H9 (cell line): ENCODE data around the gene TMEM239. TPM values are rescaled to one million over a fixed set of nuclear protein-coding genes. Genes with fewer than 3 reads are reported as not detected.

Experiments used
- DNase-seq: peaks from one replicate; pipeline ENCODE4 v3.0.0-alpha.2; 2017
- H2AFZ ChIP-seq: one replicate; pipeline ENCODE4 v1.6.1; 2013; ENCODE audit warnings: mild to moderate bottlenecking, low read length, control low read depth, moderate library complexity
- H2AK5ac ChIP-seq: 2 replicates; pipeline ENCODE4 v1.6.1; 2013; ENCODE audit warnings: low read length, control low read depth, mixed read lengths; ENCODE audit not compliant: insufficient read length
- H2BK120ac ChIP-seq: one replicate; pipeline ENCODE4 v1.6.1; 2013; ENCODE audit warnings: low read depth, mild to moderate bottlenecking, low read length, control low read depth, inconsistent platforms; ENCODE audit not compliant: poor library complexity, severe bottlenecking
- H2BK12ac ChIP-seq: 2 replicates; pipeline ENCODE4 v1.6.1; 2013; ENCODE audit warnings: low read length, control low read depth, mixed read lengths, low read depth; ENCODE audit not compliant: insufficient read length
- H2BK15ac ChIP-seq: 2 replicates; pipeline ENCODE4 v1.6.1; 2013; ENCODE audit warnings: low read depth, low read length, control low read depth
- H2BK20ac ChIP-seq: one replicate; pipeline ENCODE4 v1.6.1; 2013; ENCODE audit warnings: low read depth, mild to moderate bottlenecking, low read length, control low read depth, inconsistent platforms; ENCODE audit not compliant: poor library complexity, severe bottlenecking
- H2BK5ac ChIP-seq: 2 replicates; pipeline ENCODE4 v1.6.1; 2013; ENCODE audit warnings: low read length, control low read depth, mixed read lengths; ENCODE audit not compliant: insufficient read length
- H3K14ac ChIP-seq: 2 replicates; pipeline ENCODE4 v1.6.1; 2013; ENCODE audit warnings: low read length, control low read depth; ENCODE audit not compliant: insufficient read depth
- H3K18ac ChIP-seq: 2 replicates; pipeline ENCODE4 v1.6.1; 2013; ENCODE audit warnings: low read depth, mild to moderate bottlenecking, mixed read lengths, low read length, control low read depth; ENCODE audit not compliant: insufficient read length
- H3K23ac ChIP-seq: 2 replicates; pipeline ENCODE4 v1.6.1; 2013; ENCODE audit warnings: low read length, control low read depth, mixed read lengths, low read depth; ENCODE audit not compliant: insufficient read length
- H3K23me2 ChIP-seq: 2 replicates; pipeline ENCODE4 v1.6.1; 2013; ENCODE audit warnings: low read depth, mild to moderate bottlenecking, mixed read lengths, low read length, control low read depth; ENCODE audit not compliant: insufficient read length, poor library complexity, severe bottlenecking
- H3K27ac ChIP-seq: 2 replicates; pipeline ENCODE4 v1.5.1; 2013; ENCODE audit warnings: low read length, control low read depth, mixed read lengths, low read depth; ENCODE audit not compliant: insufficient read length
- H3K27me3 ChIP-seq: 2 replicates; pipeline ENCODE4 v1.6.1; 2013; ENCODE audit warnings: low read length, control low read depth, inconsistent platforms; ENCODE audit not compliant: insufficient read depth
- H3K4ac ChIP-seq: 2 replicates; pipeline ENCODE4 v1.6.1; 2013; ENCODE audit warnings: low read depth, mild to moderate bottlenecking, control low read depth, inconsistent platforms, low read length, moderate library complexity
- H3K4me1 ChIP-seq: 2 replicates; pipeline ENCODE4 v1.6.1; 2013; ENCODE audit warnings: low read length, control low read depth, inconsistent platforms; ENCODE audit not compliant: insufficient read depth
- H3K4me2 ChIP-seq: 2 replicates; pipeline ENCODE4 v1.6.1; 2013; ENCODE audit warnings: low read length, control low read depth, mixed read lengths; ENCODE audit not compliant: insufficient read length, insufficient read depth
- H3K56ac ChIP-seq: 2 replicates; pipeline ENCODE4 v1.6.1; 2013; ENCODE audit warnings: low read depth, mild to moderate bottlenecking, mixed read lengths, low read length, control low read depth; ENCODE audit not compliant: insufficient read length
- H3K79me1 ChIP-seq: 2 replicates; pipeline ENCODE4 v1.6.1; 2013; ENCODE audit warnings: low read depth, mild to moderate bottlenecking, moderate library complexity, low read length, control low read depth, inconsistent platforms; ENCODE audit not compliant: insufficient read depth, poor library complexity, severe bottlenecking
- H3K79me2 ChIP-seq: 2 replicates; pipeline ENCODE4 v1.6.1; 2013; ENCODE audit warnings: low read length, control low read depth, inconsistent platforms; ENCODE audit not compliant: insufficient read depth
- H3K9ac ChIP-seq: 2 replicates; pipeline ENCODE4 v1.6.1; 2013; ENCODE audit warnings: low read length, control low read depth, mixed read lengths; ENCODE audit not compliant: insufficient read length; ENCODE audit errors: extremely low read depth
- H3K9me3 ChIP-seq: one replicate; pipeline ENCODE4 v1.6.1; 2013; ENCODE audit warnings: low read depth, low read length, inconsistent platforms; ENCODE audit not compliant: control insufficient read depth
- H3T11ph ChIP-seq: one replicate; pipeline ENCODE4 v1.6.1; 2013; ENCODE audit warnings: mild to moderate bottlenecking, low read length, control low read depth, inconsistent platforms
- H4K20me1 ChIP-seq: one replicate; pipeline ENCODE4 v1.6.1; 2013; ENCODE audit not compliant: control insufficient read depth, insufficient read length, insufficient read depth
- H4K5ac ChIP-seq: 2 replicates; pipeline ENCODE4 v1.6.1; 2013; ENCODE audit warnings: low read depth, mild to moderate bottlenecking, mixed read lengths, low read length, control low read depth; ENCODE audit not compliant: insufficient read length
- H4K8ac ChIP-seq: replicated peaks from 2 replicates; pipeline ENCODE4 v1.6.1; 2013; ENCODE audit warnings: low read length, control low read depth, mixed read lengths, low read depth; ENCODE audit not compliant: insufficient read length
- H4K91ac ChIP-seq: 2 replicates; pipeline ENCODE4 v1.6.1; 2013; ENCODE audit warnings: low read depth, mild to moderate bottlenecking, moderate library complexity, mixed read lengths, low read length, control low read depth; ENCODE audit not compliant: insufficient read length
- H3K27ac Mint-ChIP-seq, 3 experiments: 2 replicates in 2 of 3; 3 replicates in 1 of 3; pipeline ENCODE4 v1.8.0; 2020 to 2021; ENCODE audit warnings: mixed read lengths in 3 of 3, mild to moderate bottlenecking in 1 of 3, moderate library complexity in 1 of 3
- H3K27me3 Mint-ChIP-seq: 2 replicates; pipeline ENCODE4 v1.8.0; 2021; ENCODE audit warnings: low read depth, mild to moderate bottlenecking, moderate library complexity, mixed read lengths
- H3K36me3 Mint-ChIP-seq, 3 experiments: 2 replicates in 2 of 3; 3 replicates in 1 of 3; pipeline ENCODE4 v1.8.0; 2020 to 2021; ENCODE audit warnings: low read depth in 3 of 3, mixed read lengths in 3 of 3; ENCODE audit not compliant: insufficient read depth in 1 of 3
- H3K4me1 Mint-ChIP-seq, 2 experiments: 2 replicates each; pipeline ENCODE4 v1.8.0; 2020; ENCODE audit warnings: mixed read lengths in 2 of 2
- H3K4me3 Mint-ChIP-seq, 2 experiments: 2 replicates in 1 of 2; 3 replicates in 1 of 2; pipeline ENCODE4 v1.8.0; 2020 to 2021; ENCODE audit warnings: mild to moderate bottlenecking in 2 of 2, mixed read lengths in 2 of 2, moderate library complexity in 1 of 2
- H3K9me3 Mint-ChIP-seq, 2 experiments: 2 replicates in 1 of 2; 3 replicates in 1 of 2; pipeline ENCODE4 v1.8.0; 2020; ENCODE audit warnings: mild to moderate bottlenecking in 2 of 2, mixed read lengths in 2 of 2, moderate library complexity in 1 of 2
- WGBS: extraction: QIAGEN DNeasy Blood & Tissue Kit; methylation state at CpG from one replicate; pipeline ENCODE4 v1.1.7; 2013; ENCODE audit warnings: missing lambda C conversion rate, low lambda C conversion rate, mixed read lengths; ENCODE audit not compliant: insufficient read length; ENCODE audit errors: extremely low coverage; 5-methylcytosine and 5-hydroxymethylcytosine counted together
- total RNA-seq: library from RNA; stranded (reverse); gene quantifications from 2 replicates; pipeline ENCODE4 v1.2.1, GENCODE V29; 2021
- TF ChIP-seq, protein P1 (sequence below): fragments of 200-600 bp; sonication (generic); conservative IDR thresholded peaks from 3 replicates; pipeline ENCODE4 v1.8.0; 2021; ENCODE audit warnings: antibody characterized with exemption, mild to moderate bottlenecking

TMEM239 gene
- total RNA-seq, 1 experiment from 2014 or later, result not detected

DNA sequence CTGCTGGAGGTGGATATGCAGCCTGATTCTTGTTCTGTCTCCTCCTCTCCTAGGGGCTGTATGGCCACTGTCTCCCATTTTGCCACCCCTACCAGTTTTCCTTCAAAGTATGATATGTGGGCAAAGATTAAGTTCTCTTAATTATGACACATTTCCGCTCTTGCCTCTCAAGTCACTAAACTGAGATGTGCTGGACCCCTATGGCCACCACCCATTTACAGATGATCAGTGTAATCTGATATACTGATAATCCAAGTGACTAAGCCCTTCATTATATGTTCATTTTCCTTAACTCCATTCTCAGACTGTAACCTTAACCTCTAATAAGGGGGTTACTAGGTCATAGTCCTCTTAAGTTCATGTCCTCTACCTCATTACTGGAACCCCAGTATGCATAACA lies 2.1 kb upstream of the TMEM239 start:
- no peak overlapping the region; a peak in 1 of 7 replicates for H3K27ac Mint-ChIP-seq
- H2BK12ac ChIP-seq, result no peak overlapping the region
- H3K9me3 ChIP-seq, result no peaks in the 10 kb centered on the region
- TF ChIP-seq, protein P1, sequence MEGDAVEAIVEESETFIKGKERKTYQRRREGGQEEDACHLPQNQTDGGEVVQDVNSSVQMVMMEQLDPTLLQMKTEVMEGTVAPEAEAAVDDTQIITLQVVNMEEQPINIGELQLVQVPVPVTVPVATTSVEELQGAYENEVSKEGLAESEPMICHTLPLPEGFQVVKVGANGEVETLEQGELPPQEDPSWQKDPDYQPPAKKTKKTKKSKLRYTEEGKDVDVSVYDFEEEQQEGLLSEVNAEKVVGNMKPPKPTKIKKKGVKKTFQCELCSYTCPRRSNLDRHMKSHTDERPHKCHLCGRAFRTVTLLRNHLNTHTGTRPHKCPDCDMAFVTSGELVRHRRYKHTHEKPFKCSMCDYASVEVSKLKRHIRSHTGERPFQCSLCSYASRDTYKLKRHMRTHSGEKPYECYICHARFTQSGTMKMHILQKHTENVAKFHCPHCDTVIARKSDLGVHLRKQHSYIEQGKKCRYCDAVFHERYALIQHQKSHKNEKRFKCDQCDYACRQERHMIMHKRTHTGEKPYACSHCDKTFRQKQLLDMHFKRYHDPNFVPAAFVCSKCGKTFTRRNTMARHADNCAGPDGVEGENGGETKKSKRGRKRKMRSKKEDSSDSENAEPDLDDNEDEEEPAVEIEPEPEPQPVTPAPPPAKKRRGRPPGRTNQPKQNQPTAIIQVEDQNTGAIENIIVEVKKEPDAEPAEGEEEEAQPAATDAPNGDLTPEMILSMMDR, result no peak
- H2BK5ac ChIP-seq, result no peak overlapping the region
- H2BK20ac ChIP-seq, result no peak overlapping the region
- no peak overlapping the region for H3K9ac ChIP-seq
- H2AK5ac ChIP-seq, result no peak overlapping the region
- no peaks in the 10 kb centered on the region for H3K4me1 ChIP-seq
- H2BK120ac ChIP-seq, result no peak overlapping the region
- H3K4me2 ChIP-seq, result no peak overlapping the region
- no peak overlapping the region for H3K23ac ChIP-seq
- no peak overlapping the region for H3K27ac ChIP-seq
- no peak overlapping the region for H3K14ac ChIP-seq
- H3K79me1 ChIP-seq, result no peaks in the 10 kb centered on the region
- H3K27me3 ChIP-seq, result no peaks in the 10 kb centered on the region
- WGBS, result no CpG with 5 or more reads among the region's 1 CpG
- H3K9me3 Mint-ChIP-seq, result peaks cover 9 to 13% of the 10 kb centered on the region in 2 experiments
- H3K56ac ChIP-seq, result no peak overlapping the region
- no peak overlapping the region for H3T11ph ChIP-seq
- H4K91ac ChIP-seq, result no peak overlapping the region
- H4K20me1 ChIP-seq, result no peaks in the 10 kb centered on the region
- no peak overlapping the region for H4K8ac ChIP-seq
- no peaks in the 10 kb centered on the region for H3K79me2 ChIP-seq
- no peak overlapping the region for H3K18ac ChIP-seq
- H3K4ac ChIP-seq, result no peak overlapping the region
- H4K5ac ChIP-seq, result no peak overlapping the region
- no peak overlapping the region for H3K4me3 Mint-ChIP-seq
- no peaks in the 10 kb centered on the region; a peak in 1 of 7 replicates for H3K36me3 Mint-ChIP-seq
- H2AFZ ChIP-seq, result no peak overlapping the region
- no peaks in the 10 kb centered on the region for H3K23me2 ChIP-seq
- H3K27me3 Mint-ChIP-seq, result peaks cover 25% of the 10 kb centered on the region
- H2BK15ac ChIP-seq, result no peak overlapping the region
- H3K4me1 Mint-ChIP-seq, result peaks cover 0 to 1% of the 10 kb centered on the region in 2 experiments; a peak in 3 of 4 replicates
- no peak for DNase-seq
